ENCODE data around the gene HOXC6.

DNA sequence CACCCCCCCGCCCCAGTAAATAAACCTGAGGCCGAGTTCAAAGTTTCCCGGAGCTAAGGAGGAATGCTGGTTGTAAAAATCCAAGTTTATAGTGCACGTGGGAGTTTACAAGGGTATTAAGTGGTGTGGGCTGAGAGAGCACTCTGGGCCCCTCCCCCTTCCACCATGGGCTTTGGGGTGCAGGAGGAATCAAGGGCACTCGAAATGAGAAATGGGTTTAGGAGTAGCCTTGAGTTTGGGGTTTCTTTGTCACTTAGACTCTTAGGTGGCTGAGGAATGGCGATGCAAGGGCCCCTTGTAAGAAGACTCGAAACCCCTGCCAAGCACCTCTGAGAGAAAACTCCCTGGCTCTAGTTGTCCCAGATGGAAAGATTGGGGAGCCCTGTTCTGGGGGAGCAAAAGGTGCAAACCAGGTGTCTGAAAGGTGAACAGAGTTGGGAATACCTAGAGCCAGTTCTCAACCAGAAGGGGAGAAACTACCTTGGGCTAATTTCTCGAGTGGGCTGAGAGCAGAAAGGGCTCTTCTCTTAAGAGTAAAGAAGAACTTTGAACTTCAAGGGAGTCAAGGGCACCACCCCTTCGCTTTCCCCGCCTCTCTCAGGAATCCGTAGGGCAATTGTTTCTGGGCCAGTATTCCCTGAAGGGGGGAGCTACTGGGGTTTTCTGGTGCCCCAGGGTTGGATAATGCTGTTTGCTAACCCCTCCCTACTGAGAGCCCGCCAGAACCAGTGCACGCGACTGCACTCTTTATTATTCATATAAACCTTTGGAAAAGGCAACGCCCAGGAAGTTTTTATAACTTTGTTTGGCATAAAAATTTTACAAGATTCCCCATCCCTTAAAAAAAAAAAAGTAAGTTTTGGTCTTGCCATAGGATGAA is 49.5 kb upstream of the HOXC6 start:
- TF ChIP-seq, protein P1, sequence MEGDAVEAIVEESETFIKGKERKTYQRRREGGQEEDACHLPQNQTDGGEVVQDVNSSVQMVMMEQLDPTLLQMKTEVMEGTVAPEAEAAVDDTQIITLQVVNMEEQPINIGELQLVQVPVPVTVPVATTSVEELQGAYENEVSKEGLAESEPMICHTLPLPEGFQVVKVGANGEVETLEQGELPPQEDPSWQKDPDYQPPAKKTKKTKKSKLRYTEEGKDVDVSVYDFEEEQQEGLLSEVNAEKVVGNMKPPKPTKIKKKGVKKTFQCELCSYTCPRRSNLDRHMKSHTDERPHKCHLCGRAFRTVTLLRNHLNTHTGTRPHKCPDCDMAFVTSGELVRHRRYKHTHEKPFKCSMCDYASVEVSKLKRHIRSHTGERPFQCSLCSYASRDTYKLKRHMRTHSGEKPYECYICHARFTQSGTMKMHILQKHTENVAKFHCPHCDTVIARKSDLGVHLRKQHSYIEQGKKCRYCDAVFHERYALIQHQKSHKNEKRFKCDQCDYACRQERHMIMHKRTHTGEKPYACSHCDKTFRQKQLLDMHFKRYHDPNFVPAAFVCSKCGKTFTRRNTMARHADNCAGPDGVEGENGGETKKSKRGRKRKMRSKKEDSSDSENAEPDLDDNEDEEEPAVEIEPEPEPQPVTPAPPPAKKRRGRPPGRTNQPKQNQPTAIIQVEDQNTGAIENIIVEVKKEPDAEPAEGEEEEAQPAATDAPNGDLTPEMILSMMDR (IDR thresholded peaks at IDR 0.05) = no peak
- no peak for TF ChIP-seq POLR2A (IDR thresholded peaks at IDR 0.05)
